K562 (cell line): ENCODE data around the gene MED16. TPM values are rescaled to one million over a fixed set of nuclear protein-coding genes. Genes with fewer than 3 reads are reported as not detected.

Source experiments
- BRD4 ChIP-seq: fragments of 200-600 bp; sonication (generic); IDR thresholded peaks from 2 replicates; pipeline ENCODE4 v1.6.1; 2017; ENCODE audit warnings: inconsistent platforms
- CHD4 ChIP-seq: fragments of 200-600 bp; sonication (generic); IDR thresholded peaks from 3 replicates; pipeline ENCODE4 v1.6.1; 2012; ENCODE audit warnings: low read depth, mild to moderate bottlenecking, mixed read lengths, low read length, inconsistent platforms; ENCODE audit not compliant: insufficient read depth, insufficient replicate concordance, poor library complexity, severe bottlenecking
- DMBX1 ChIP-seq: fragments of 250-450 bp; sonication (Bioruptor Pico); IDR thresholded peaks from 2 replicates; pipeline ENCODE4 v1.8.0; 2022; ENCODE audit warnings: inconsistent platforms, mild to moderate bottlenecking, moderate library complexity, borderline replicate concordance
- FOXK1 ChIP-seq: sonication (generic); formaldehyde crosslinking; IDR thresholded peaks from 2 replicates; pipeline ENCODE4 v1.8.0; 2022; ENCODE audit warnings: missing genetic modification reagents, mild to moderate bottlenecking, borderline replicate concordance
- HMG20A ChIP-seq: fragments of 450-650 bp; formaldehyde crosslinking; conservative IDR thresholded peaks from 2 replicates; pipeline ENCODE4 v1.4.0; 2020; ENCODE audit warnings: mild to moderate bottlenecking, mixed read lengths
- MCM3 ChIP-seq: fragments of 450-650 bp; IDR thresholded peaks from 2 replicates; pipeline ENCODE4 v1.6.1; 2016
- MED1 ChIP-seq: sonication (generic); formaldehyde crosslinking; IDR thresholded peaks from 2 replicates; pipeline ENCODE4 v1.8.1; 2023; ENCODE audit warnings: missing genetic modification reagents, borderline replicate concordance
- NCOR1 ChIP-seq: fragments of 450-650 bp; IDR thresholded peaks from 2 replicates; pipeline ENCODE4 v1.6.1; 2016; ENCODE audit warnings: mild to moderate bottlenecking, moderate library complexity
- NFIC ChIP-seq: fragments of 450-650 bp; IDR thresholded peaks from 2 replicates; pipeline ENCODE4 v1.6.1; 2017; ENCODE audit warnings: mild to moderate bottlenecking, inconsistent platforms
- NONO ChIP-seq, 2 experiments: fragments of 200-400 bp in 1 of 2; fragments of 450-650 bp in 1 of 2; formaldehyde crosslinking in 1 of 2; IDR thresholded peaks; 2 replicates each; pipeline ENCODE4 v1.6.1; 2017; ENCODE audit warnings: low read depth in 2 of 2, mild to moderate bottlenecking in 2 of 2, moderate library complexity in 2 of 2, low read length in 1 of 2
- PHTF2 ChIP-seq: fragments of 250-450 bp; sonication (Bioruptor Pico); IDR thresholded peaks from 2 replicates; pipeline ENCODE4 v1.5.0; 2021; ENCODE audit warnings: mild to moderate bottlenecking
- PYGO2 ChIP-seq: fragments of 450-650 bp; IDR thresholded peaks from 2 replicates; pipeline ENCODE4 v1.6.1; 2016; ENCODE audit warnings: mild to moderate bottlenecking, missing genetic modification characterization, moderate library complexity, missing compliant biosample characterization
- RAD51 ChIP-seq: fragments of 450-650 bp; IDR thresholded peaks from 2 replicates; pipeline ENCODE4 v1.7.1; 2016; ENCODE audit warnings: low read depth, mild to moderate bottlenecking, borderline replicate concordance
- SMAD2 ChIP-seq: fragments of 150-350 bp; IDR thresholded peaks from 2 replicates; pipeline ENCODE4 v1.6.1; 2014; ENCODE audit warnings: low read depth, mild to moderate bottlenecking, low read length
- SMARCC2 ChIP-seq: fragments of 450-650 bp; IDR thresholded peaks from 2 replicates; pipeline ENCODE4 v1.6.1; 2017; ENCODE audit warnings: antibody characterized with exemption, moderate library complexity, mild to moderate bottlenecking, low read depth
- SMC3 ChIP-seq: conservative IDR thresholded peaks from 2 replicates; pipeline ENCODE4 v1.6.1; 2011; ENCODE audit warnings: low read depth, low read length, improper control_type of control experiment; ENCODE audit not compliant: insufficient read depth
- SRSF3 ChIP-seq: fragments of 200-400 bp; formaldehyde crosslinking; IDR thresholded peaks from 2 replicates; pipeline ENCODE4 v1.6.1; 2016; ENCODE audit warnings: mild to moderate bottlenecking, low read length, moderate library complexity; ENCODE audit not compliant: insufficient read depth
- SRSF7 ChIP-seq: fragments of 200-400 bp; formaldehyde crosslinking; optimal IDR thresholded peaks from 2 replicates; pipeline ENCODE3; 2017; ENCODE audit warnings: mild to moderate bottlenecking, low read depth, low read length
- TEAD1 ChIP-seq, 2 experiments: fragments of 450-650 bp in 1 of 2; sonication (generic) in 1 of 2; formaldehyde crosslinking; IDR thresholded peaks; 2 replicates each; pipeline versions ENCODE4 v1.4.0 to v1.8.0; 2020 to 2022; ENCODE audit warnings: mild to moderate bottlenecking in 2 of 2, missing genetic modification reagents in 1 of 2
- U2AF2 ChIP-seq: fragments of 200-400 bp; formaldehyde crosslinking; optimal IDR thresholded peaks from 2 replicates; pipeline ENCODE3; 2017; ENCODE audit warnings: low read depth, mild to moderate bottlenecking, low read length
- UBTF ChIP-seq, 2 experiments: IDR thresholded peaks; 2 replicates each; pipeline ENCODE4 v1.6.1; 2012; ENCODE audit warnings: improper control_type of control experiment in 2 of 2, low read depth in 2 of 2, low read length in 2 of 2, borderline replicate concordance in 1 of 2
- ZFX ChIP-seq: sonication (generic); formaldehyde crosslinking; IDR thresholded peaks from 2 replicates; pipeline ENCODE4 v1.8.0; 2022; ENCODE audit warnings: mild to moderate bottlenecking, missing genetic modification reagents, moderate library complexity
- ZNF121 ChIP-seq: sonication (generic); formaldehyde crosslinking; conservative IDR thresholded peaks from 2 replicates; pipeline ENCODE4 v1.8.0; 2022; ENCODE audit warnings: missing genetic modification reagents
- ZNF57 ChIP-seq: fragments of 450-650 bp; formaldehyde crosslinking; IDR thresholded peaks from 2 replicates; pipeline ENCODE4 v1.4.0; 2020; ENCODE audit warnings: mild to moderate bottlenecking, moderate library complexity
- ZNF586 ChIP-seq: fragments of 450-650 bp; formaldehyde crosslinking; conservative IDR thresholded peaks from 2 replicates; pipeline ENCODE4 v1.4.0; 2020; ENCODE audit warnings: mild to moderate bottlenecking, moderate library complexity
- polyA plus RNA-seq, 8 experiments: library from polyadenylated mRNA; depleted of rRNA in 4 of 8; stranded (reverse) in 5 of 8; unstranded in 3 of 8; fragments of >200 nt; fragmentation: Nextera tagmentation in 2 of 8; fragmentation: Illumina TruSeq in 1 of 8; extraction: Ambion mirVana in 2 of 8; extraction: Trizol in 1 of 8; gene quantifications; 2 replicates each; pipeline versions ENCODE4 v1.2.1 to v1.2.3, GENCODE V29; 2011 to 2014; ENCODE audit warnings: inconsistent platforms in 1 of 8, missing spikeins in 1 of 8
- total RNA-seq, 7 experiments: library from RNA; depleted of rRNA in 6 of 7; stranded (reverse); fragments of >200 nt in 6 of 7; fragmentation: Illumina TruSeq in 2 of 7; extraction: Trizol in 2 of 7; gene quantifications; 2 replicates each; pipeline versions ENCODE4 v1.2.1 to v1.2.3, GENCODE V29; 2011 to 2021; ENCODE audit warnings: low replicate concordance in 1 of 7
- TF ChIP-seq, protein P1 (sequence below): conservative IDR thresholded peaks from 2 replicates; pipeline ENCODE4 v1.6.1; 2011; ENCODE audit warnings: low read depth, mild to moderate bottlenecking, low read length; ENCODE audit not compliant: control insufficient read depth

Gene MED16
- total and polyA plus RNA-seq, 9 of the 15 experiments (the other 6 are each of a cell fraction or from before 2014, with no cell fraction given): 0.89 to 59.9 (median 8.6) TPM

GRCh38 chr19:925526-926322 is 32.7 kb upstream of the MED16 start, which contains the start of gene ARID3A (continued):
- TF ChIP-seq SMAD2 (no peak), PHTF2 (no peak), SRSF3 (no peak), ZNF121 (CRISPR knock-in tag) (peak; percentile 96), CHD4 (no peak), SMARCC2 (no peak), MED1 (CRISPR knock-in tag) (no peak), ZFX (peak; percentile 23; the same call in 1 of the 2 replicates), BRD4 (no peak), RAD51 (no peak), NONO (IDR thresholded peaks at IDR 0.05; ENCODE audit: low read depth in 2 of 2, low read length in 1 of 2) (0 out of 4 replicates have a peak, but pooled peaks of 1 of the 2 experiments have one; percentile 10), NCOR1 (0 out of 2 replicates have a peak, but pooled peaks have one; percentile 30), UBTF (IDR thresholded peaks at IDR 0.05; ENCODE audit: borderline replicate concordance in 1 of 2, low read depth in 2 of 2, low read length in 2 of 2) (peak; percentile 100), ZNF57 (CRISPR knock-in tag) (no peak), TEAD1 (CRISPR knock-in tag; IDR thresholded peaks at IDR 0.05) (no peak), ZNF586 (CRISPR knock-in tag) (no peak), NFIC (no peak), HMG20A (CRISPR knock-in tag) (no peak), SMC3 (0 out of 2 replicates have a peak, but pooled peaks have one; percentile 12), DMBX1 (CRISPR knock-in tag) (no peak), SRSF7 (no peak), PYGO2 (no peak), FOXK1 (CRISPR knock-in tag) (no peak), U2AF2 (no peak), MCM3 (no peak)
- TF ChIP-seq, protein P1, sequence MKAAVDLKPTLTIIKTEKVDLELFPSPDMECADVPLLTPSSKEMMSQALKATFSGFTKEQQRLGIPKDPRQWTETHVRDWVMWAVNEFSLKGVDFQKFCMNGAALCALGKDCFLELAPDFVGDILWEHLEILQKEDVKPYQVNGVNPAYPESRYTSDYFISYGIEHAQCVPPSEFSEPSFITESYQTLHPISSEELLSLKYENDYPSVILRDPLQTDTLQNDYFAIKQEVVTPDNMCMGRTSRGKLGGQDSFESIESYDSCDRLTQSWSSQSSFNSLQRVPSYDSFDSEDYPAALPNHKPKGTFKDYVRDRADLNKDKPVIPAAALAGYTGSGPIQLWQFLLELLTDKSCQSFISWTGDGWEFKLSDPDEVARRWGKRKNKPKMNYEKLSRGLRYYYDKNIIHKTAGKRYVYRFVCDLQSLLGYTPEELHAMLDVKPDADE: 0 out of 2 replicates have a peak, but pooled peaks have one; percentile 41
